Measurements from ENCODE around the gene ADK. TPM values are rescaled to one million over a fixed set of nuclear protein-coding genes. Genes with fewer than 3 reads are reported as not detected.

ADK gene
- total and polyA plus RNA-seq, 2 of the 13 experiments (the other 11 are each of a cell fraction or from before 2014, with no cell fraction given) = 48.6 to 79.1 TPM

DNA sequence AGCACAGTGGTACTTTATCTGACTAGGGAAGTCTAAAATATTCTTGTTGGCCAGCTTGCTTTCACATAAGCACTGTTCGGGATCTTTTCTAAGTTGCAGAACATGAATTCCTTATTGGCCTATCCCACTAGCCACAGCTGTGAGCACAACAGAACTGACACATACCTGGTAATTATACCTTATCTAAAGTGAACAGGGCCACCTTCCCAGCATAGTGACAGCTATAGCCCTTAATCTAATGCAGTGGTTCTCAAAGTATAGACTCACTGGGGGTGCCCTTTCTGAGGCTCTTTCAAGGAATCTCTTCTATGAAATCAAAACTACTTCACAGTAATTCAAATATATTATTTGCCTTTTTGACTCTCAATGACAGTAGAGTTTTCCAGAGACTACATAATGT, 490.6 kb downstream of the ADK start (continued):
- no peak for TF ChIP-seq ZNF891 (CRISPR knock-in tag; IDR thresholded peaks at IDR 0.05)

DNA sequence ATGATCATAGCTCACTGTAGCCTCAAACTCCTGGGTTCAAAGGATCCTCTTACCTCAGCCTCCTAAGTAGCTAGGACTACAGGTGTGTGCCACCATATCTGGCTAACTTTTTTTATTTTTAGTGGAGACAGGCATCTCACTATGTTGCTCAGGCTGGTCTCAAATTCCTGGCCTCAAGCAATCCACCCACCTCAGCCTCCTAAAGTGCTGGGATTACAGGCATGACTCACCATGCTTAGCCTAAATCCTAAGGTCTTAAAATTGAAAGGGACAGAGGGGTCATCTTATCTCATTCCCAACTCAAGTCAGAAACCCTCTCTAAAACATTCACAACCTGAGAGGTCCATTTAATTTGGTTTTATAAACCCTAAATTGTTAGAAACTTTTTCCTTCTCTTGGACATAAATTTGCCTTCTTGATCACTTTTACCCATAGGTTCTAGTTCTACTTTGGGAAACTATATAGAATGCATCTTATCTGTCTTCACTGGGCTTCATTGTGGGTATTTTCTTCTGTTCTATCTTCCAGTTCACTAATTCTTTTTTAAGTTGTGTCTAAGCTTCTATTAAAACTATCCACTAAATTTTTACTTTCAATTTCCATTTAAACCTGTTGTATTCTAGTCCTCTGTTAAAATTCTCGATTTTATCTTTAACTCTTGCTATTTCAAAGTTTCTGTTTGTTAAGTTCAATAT, 492.0 kb downstream of the ADK start:
- DNase-seq (ENCODE audit: low spot score) = no peak
- ChIA-PET POLR2A (no interaction called here), CTCF (ENCODE audit: low intra/inter-chr PET ratio, low total read pairs) (no interaction called here)
- Histone ChIP-seq H3K4me1 (ENCODE audit: insufficient read depth, low read length) (no peaks in the 10 kb centered on the region), H2AFZ (ENCODE audit: low read length) (no peak overlapping the region), H3K4me3 (replicated peaks in 1 of 3; ENCODE audit: insufficient read depth in 1 of 3, low read depth in 2 of 3, low read length in 3 of 3) (no peak overlapping the region), H3K79me2 (ENCODE audit: insufficient read depth, low read length) (no peaks in the 10 kb centered on the region), H3K9ac (ENCODE audit: insufficient read depth, low read depth, low read length) (no peak overlapping the region), H3K9me3 (ENCODE audit: low read length) (no peaks in the 10 kb centered on the region), H3K27ac (ENCODE audit: extremely low read length, insufficient read depth, low read length) (no peak overlapping the region), H3K4me2 (ENCODE audit: low read depth, low read length) (no peak overlapping the region), H3K36me3 (replicated peaks in 1 of 2; ENCODE audit: control insufficient read depth in 1 of 2, insufficient read depth in 2 of 2, low read length in 2 of 2) (peaks cover 0 to 4% of the 10 kb centered on the region in 2 experiments; a peak in 1 of 5 replicates), H3K27me3 (ENCODE audit: control insufficient read depth in 1 of 2, insufficient read depth in 2 of 2, low read length in 2 of 2) (no peaks in the 10 kb centered on the region), H4K20me1 (ENCODE audit: insufficient read depth, low read length) (no peaks in the 10 kb centered on the region)
- 91% methylated on average over 1 of the region's 1 CpG for WGBS (ENCODE audit: low lambda C conversion rate)
- BruUV-seq (replicated peaks) = no TSS peak
- no peak for FAIRE-seq
- in situ Hi-C loops (cut with HindIII; ENCODE audit: extremely low pct_ligation_motif_present, low pct_unique_long_range_greater_than_20kb) = no loop called here
- intact Hi-C loops (cut with micrococcal nuclease; ENCODE audit: unreplicated experiment) = no loop called here
- no peak for ATAC-seq
- TF ChIP-seq HMG20B (CRISPR knock-in tag; conservative IDR thresholded peaks at IDR 0.05) (no peak), ZNF615 (CRISPR knock-in tag; IDR thresholded peaks at IDR 0.05; ENCODE audit: borderline replicate concordance) (no peak), ZSCAN30 (CRISPR knock-in tag; IDR thresholded peaks at IDR 0.05) (no peak), KDM4B (CRISPR knock-in tag; IDR thresholded peaks at IDR 0.05) (no peak), ZNF333 (CRISPR knock-in tag; IDR thresholded peaks at IDR 0.05; ENCODE audit: borderline replicate concordance) (no peak), ZNF251 (CRISPR knock-in tag; IDR thresholded peaks at IDR 0.05) (no peak), ZNF225 (CRISPR knock-in tag; IDR thresholded peaks at IDR 0.05) (no peak), TEAD2 (CRISPR knock-in tag; IDR thresholded peaks at IDR 0.05) (no peak), ZBTB21 (CRISPR knock-in tag; IDR thresholded peaks at IDR 0.05) (no peak), ZBTB1 (CRISPR knock-in tag; IDR thresholded peaks at IDR 0.05; ENCODE audit: borderline replicate concordance) (no peak), SIX1 (CRISPR knock-in tag; IDR thresholded peaks at IDR 0.05; ENCODE audit: borderline replicate concordance) (no peak), HCFC1 (IDR thresholded peaks at IDR 0.05; ENCODE audit: low read depth, low read length) (no peak), ZNF713 (CRISPR knock-in tag; IDR thresholded peaks at IDR 0.05) (no peak)
- TF ChIP-seq, protein P1, sequence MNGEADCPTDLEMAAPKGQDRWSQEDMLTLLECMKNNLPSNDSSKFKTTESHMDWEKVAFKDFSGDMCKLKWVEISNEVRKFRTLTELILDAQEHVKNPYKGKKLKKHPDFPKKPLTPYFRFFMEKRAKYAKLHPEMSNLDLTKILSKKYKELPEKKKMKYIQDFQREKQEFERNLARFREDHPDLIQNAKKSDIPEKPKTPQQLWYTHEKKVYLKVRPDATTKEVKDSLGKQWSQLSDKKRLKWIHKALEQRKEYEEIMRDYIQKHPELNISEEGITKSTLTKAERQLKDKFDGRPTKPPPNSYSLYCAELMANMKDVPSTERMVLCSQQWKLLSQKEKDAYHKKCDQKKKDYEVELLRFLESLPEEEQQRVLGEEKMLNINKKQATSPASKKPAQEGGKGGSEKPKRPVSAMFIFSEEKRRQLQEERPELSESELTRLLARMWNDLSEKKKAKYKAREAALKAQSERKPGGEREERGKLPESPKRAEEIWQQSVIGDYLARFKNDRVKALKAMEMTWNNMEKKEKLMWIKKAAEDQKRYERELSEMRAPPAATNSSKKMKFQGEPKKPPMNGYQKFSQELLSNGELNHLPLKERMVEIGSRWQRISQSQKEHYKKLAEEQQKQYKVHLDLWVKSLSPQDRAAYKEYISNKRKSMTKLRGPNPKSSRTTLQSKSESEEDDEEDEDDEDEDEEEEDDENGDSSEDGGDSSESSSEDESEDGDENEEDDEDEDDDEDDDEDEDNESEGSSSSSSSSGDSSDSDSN (CRISPR knock-in tag; IDR thresholded peaks at IDR 0.05) = no peak
- TF ChIP-seq, protein P2, sequence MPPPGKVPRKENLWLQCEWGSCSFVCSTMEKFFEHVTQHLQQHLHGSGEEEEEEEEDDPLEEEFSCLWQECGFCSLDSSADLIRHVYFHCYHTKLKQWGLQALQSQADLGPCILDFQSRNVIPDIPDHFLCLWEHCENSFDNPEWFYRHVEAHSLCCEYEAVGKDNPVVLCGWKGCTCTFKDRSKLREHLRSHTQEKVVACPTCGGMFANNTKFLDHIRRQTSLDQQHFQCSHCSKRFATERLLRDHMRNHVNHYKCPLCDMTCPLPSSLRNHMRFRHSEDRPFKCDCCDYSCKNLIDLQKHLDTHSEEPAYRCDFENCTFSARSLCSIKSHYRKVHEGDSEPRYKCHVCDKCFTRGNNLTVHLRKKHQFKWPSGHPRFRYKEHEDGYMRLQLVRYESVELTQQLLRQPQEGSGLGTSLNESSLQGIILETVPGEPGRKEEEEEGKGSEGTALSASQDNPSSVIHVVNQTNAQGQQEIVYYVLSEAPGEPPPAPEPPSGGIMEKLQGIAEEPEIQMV (CRISPR knock-in tag; IDR thresholded peaks at IDR 0.05; ENCODE audit: low read depth) = no peak
- TF ChIP-seq, protein P3, sequence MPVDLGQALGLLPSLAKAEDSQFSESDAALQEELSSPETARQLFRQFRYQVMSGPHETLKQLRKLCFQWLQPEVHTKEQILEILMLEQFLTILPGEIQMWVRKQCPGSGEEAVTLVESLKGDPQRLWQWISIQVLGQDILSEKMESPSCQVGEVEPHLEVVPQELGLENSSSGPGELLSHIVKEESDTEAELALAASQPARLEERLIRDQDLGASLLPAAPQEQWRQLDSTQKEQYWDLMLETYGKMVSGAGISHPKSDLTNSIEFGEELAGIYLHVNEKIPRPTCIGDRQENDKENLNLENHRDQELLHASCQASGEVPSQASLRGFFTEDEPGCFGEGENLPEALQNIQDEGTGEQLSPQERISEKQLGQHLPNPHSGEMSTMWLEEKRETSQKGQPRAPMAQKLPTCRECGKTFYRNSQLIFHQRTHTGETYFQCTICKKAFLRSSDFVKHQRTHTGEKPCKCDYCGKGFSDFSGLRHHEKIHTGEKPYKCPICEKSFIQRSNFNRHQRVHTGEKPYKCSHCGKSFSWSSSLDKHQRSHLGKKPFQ (CRISPR knock-in tag; IDR thresholded peaks at IDR 0.05; ENCODE audit: insufficient replicate concordance) = no peak
